Measurements from ENCODE around the gene TMEM263.

DNA sequence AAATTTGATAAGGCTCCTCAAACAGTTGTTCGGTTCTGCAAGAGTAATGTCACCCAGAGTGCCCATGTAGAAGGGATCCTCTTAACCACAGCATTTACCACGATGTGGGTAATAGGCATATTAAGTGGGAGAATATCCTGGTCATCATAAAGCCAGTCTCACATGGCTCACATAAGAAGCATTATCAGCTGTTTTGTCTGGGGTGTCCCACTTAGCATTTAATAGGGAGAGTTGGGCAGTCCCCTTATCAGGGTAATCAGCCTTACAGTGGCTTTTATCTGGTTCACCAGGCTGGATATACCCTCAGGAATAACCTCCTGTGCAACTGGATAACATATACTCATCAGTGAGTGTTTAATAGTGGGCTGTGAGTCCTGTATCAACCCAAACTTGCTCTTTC lies 12.9 kb upstream of the TMEM263 start:
- TF ChIP-seq, protein P1, sequence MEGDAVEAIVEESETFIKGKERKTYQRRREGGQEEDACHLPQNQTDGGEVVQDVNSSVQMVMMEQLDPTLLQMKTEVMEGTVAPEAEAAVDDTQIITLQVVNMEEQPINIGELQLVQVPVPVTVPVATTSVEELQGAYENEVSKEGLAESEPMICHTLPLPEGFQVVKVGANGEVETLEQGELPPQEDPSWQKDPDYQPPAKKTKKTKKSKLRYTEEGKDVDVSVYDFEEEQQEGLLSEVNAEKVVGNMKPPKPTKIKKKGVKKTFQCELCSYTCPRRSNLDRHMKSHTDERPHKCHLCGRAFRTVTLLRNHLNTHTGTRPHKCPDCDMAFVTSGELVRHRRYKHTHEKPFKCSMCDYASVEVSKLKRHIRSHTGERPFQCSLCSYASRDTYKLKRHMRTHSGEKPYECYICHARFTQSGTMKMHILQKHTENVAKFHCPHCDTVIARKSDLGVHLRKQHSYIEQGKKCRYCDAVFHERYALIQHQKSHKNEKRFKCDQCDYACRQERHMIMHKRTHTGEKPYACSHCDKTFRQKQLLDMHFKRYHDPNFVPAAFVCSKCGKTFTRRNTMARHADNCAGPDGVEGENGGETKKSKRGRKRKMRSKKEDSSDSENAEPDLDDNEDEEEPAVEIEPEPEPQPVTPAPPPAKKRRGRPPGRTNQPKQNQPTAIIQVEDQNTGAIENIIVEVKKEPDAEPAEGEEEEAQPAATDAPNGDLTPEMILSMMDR (IDR thresholded peaks at IDR 0.05), result no peak
- TF ChIP-seq POLR2AphosphoS5 (IDR thresholded peaks at IDR 0.05; ENCODE audit: insufficient read depth in 1 of 2, low read depth in 1 of 2), result no peak

Data from vagina (tissue), 2 donors.